Type B pancreatic cell (in vitro differentiated cells): Measurements from ENCODE around the gene KCNAB3. TPM values are rescaled to one million over a fixed set of nuclear protein-coding genes. Genes with fewer than 3 reads are reported as not detected.
A peak's percentile ranks its signal among the peaks of the same experiment; 100 is the strongest.

Source experiments
- DNase-seq: peaks from one replicate; pipeline ENCODE4 v3.0.0; 2021; ENCODE audit warnings: mixed read lengths; ENCODE audit not compliant: unreplicated experiment; ENCODE audit errors: extremely low spot score
- H3K27ac Mint-ChIP-seq: 2 replicates; pipeline ENCODE4 v1.8.0; 2021; ENCODE audit warnings: mild to moderate bottlenecking, mixed read lengths
- H3K27me3 Mint-ChIP-seq: 2 replicates; pipeline ENCODE4 v1.8.0; 2021; ENCODE audit warnings: mixed read lengths
- H3K36me3 Mint-ChIP-seq: 2 replicates; pipeline ENCODE4 v1.8.0; 2021; ENCODE audit warnings: mixed read lengths
- H3K4me1 Mint-ChIP-seq: one replicate; pipeline ENCODE4 v1.8.0; 2021; ENCODE audit warnings: mixed read lengths; ENCODE audit not compliant: unreplicated experiment
- H3K4me3 Mint-ChIP-seq: 2 replicates; pipeline ENCODE4 v1.8.0; 2021; ENCODE audit warnings: mild to moderate bottlenecking, mixed read lengths
- H3K9me3 Mint-ChIP-seq: 2 replicates; pipeline ENCODE4 v1.8.0; 2021; ENCODE audit warnings: mixed read lengths
- CTCF ChIP-seq: fragments of 200-600 bp; sonication (generic); conservative IDR thresholded peaks from 2 replicates; pipeline ENCODE4 v1.5.0; 2021; ENCODE audit warnings: antibody characterized with exemption, mild to moderate bottlenecking
- total RNA-seq: library from RNA; stranded (reverse); gene quantifications from 2 replicates; pipeline ENCODE4 v1.2.1, GENCODE V29; 2021; ENCODE audit warnings: low replicate concordance

The KCNAB3 gene
- total RNA-seq, 1 donor from 2014 or later = 9.9 TPM

- no peak for TF ChIP-seq CTCF
- no peak overlapping the region for H3K4me3 Mint-ChIP-seq
- peaks cover 6% of the 10 kb centered on the region for H3K4me1 Mint-ChIP-seq
- no peaks in the 10 kb centered on the region for H3K9me3 Mint-ChIP-seq
- H3K36me3 Mint-ChIP-seq = peaks cover 50% of the 10 kb centered on the region
- H3K27ac Mint-ChIP-seq = no peak overlapping the region
- H3K27me3 Mint-ChIP-seq = no peaks in the 10 kb centered on the region
- no peak for DNase-seq
Measured at GRCh38 chr17:7897090-7897489, 32.6 kb downstream of the KCNAB3 start.

- no peak for DNase-seq
- Mint-ChIP-seq H3K4me1 (peaks cover 6% of the 10 kb centered on the region), H3K27ac (no peak overlapping the region), H3K27me3 (no peaks in the 10 kb centered on the region), H3K36me3 (peaks cover 47% of the 10 kb centered on the region), H3K9me3 (no peaks in the 10 kb centered on the region), H3K4me3 (no peak overlapping the region)
- no peak for TF ChIP-seq CTCF
Measured at GRCh38 chr17:7894866-7895265, 34.8 kb downstream of the KCNAB3 start.

- TF ChIP-seq CTCF = no peak
- Mint-ChIP-seq H3K9me3 (no peaks in the 10 kb centered on the region), H3K36me3 (peaks cover 42% of the 10 kb centered on the region), H3K27ac (no peak overlapping the region), H3K4me3 (no peak overlapping the region), H3K4me1 (peaks cover 6% of the 10 kb centered on the region), H3K27me3 (no peaks in the 10 kb centered on the region)
- no peak for DNase-seq
Measured at GRCh38 chr17:7894226-7894625, 35.4 kb downstream of the KCNAB3 start.

- Mint-ChIP-seq H3K27me3 (no peaks in the 10 kb centered on the region), H3K4me1 (peaks cover 6% of the 10 kb centered on the region), H3K4me3 (no peak overlapping the region), H3K27ac (no peak overlapping the region), H3K9me3 (no peaks in the 10 kb centered on the region), H3K36me3 (peaks cover 38% of the 10 kb centered on the region)
- DNase-seq = no peak
- no peak for TF ChIP-seq CTCF
Measured at GRCh38 chr17:7893187-7893880, 36.3 kb downstream of the KCNAB3 start.

GRCh38 chr17:7889166-7889955 is 40.3 kb downstream of the KCNAB3 start:
- H3K9me3 Mint-ChIP-seq = no peaks in the 10 kb centered on the region
- no peaks in the 10 kb centered on the region for H3K4me1 Mint-ChIP-seq
- peak; percentile 69 for TF ChIP-seq CTCF
- no peaks in the 10 kb centered on the region for H3K27me3 Mint-ChIP-seq
- H3K27ac Mint-ChIP-seq = no peak overlapping the region
- peaks cover 9% of the 10 kb centered on the region for H3K36me3 Mint-ChIP-seq
- peak; percentile 79 for DNase-seq
- no peak overlapping the region for H3K4me3 Mint-ChIP-seq
